Left ventricle myocardium superior (tissue), 1 donor: ENCODE data around the gene PAQR6. TPM values are rescaled to one million over a fixed set of nuclear protein-coding genes. Genes with fewer than 3 reads are reported as not detected.
"Not testable (repeated sequence)": the region's sequence is repeated elsewhere in the genome, so short reads cannot be mapped to it uniquely, and the experiment has no call there.

Experiments
- ATAC-seq: fragments of 200-7000 bp; cut with Tn5 transposase; one replicate; pipeline ENCODE4 v1.9.1; 2020; ENCODE audit warnings: mild to moderate bottlenecking, moderate library complexity
- DNase-seq: peaks from one replicate; pipeline ENCODE4 v3.0.0-alpha.2; 2020
- intact Hi-C: fragments of 100-400 bp; cut with micrococcal nuclease; formaldehyde crosslinking; loops from one replicate; pipeline ENCODE4 v1.11.0; 2022
- total RNA-seq: library from RNA; stranded (reverse); fragmentation: NEBNext Ultra II Directional; extraction: Animal tissue kit (Norgen Biotek cat#: 25700); gene quantifications from one replicate; pipeline ENCODE4 v1.2.1, GENCODE V29; 2021
- donor health status: DM: no; HTN: yes; CAD: no; lungs with severe emphysema.

PAQR6 gene
- total RNA-seq, 1 donor from 2014 or later: 0.32 TPM

GRCh38 chr1:156238248-156238647 lies 9.6 kb downstream of the PAQR6 start:
- intact Hi-C loops: no loop called here
- DNase-seq (no peak), ATAC-seq (no peak)

GRCh38 chr1:156236164-156236563 lies 11.7 kb downstream of the PAQR6 start:
- DNase-seq (no peak), ATAC-seq (no peak)
- intact Hi-C loops: no loop called here

GRCh38 chr1:156233426-156234127 lies 14.3 kb downstream of the PAQR6 start:
- intact Hi-C loops: no loop called here
- ATAC-seq (no peak), DNase-seq (no peak)

- DNase-seq (peak; percentile 17), ATAC-seq (no peak)
- intact Hi-C loops: no loop called here
These were observed 15.5 kb downstream of the PAQR6 start for GRCh38 chr1:156232201-156232894.

GRCh38 chr1:156230473-156230837 lies 17.4 kb downstream of the PAQR6 start:
- no peak for ATAC-seq
- intact Hi-C loops: no loop called here
- DNase-seq: no peak

- no peak for ATAC-seq
- peak; percentile 20 for DNase-seq
- intact Hi-C loops: loop anchor here (10.0 kb wide), 1 partner anchor 85 kb away; no protein-coding TSS in a partner anchor
These were observed 17.9 kb downstream of the PAQR6 start for GRCh38 chr1:156229809-156230472.

GRCh38 chr1:156228501-156228900 lies 19.4 kb downstream of the PAQR6 start:
- ATAC-seq (no peak), DNase-seq (peak; percentile 15)
- intact Hi-C loops: loop anchor here (10.0 kb wide), 1 partner anchor 84 kb away; no protein-coding TSS in a partner anchor

- no peak for ATAC-seq
- intact Hi-C loops: loop anchor here (10.0 kb wide), 1 partner anchor 82 kb away; no protein-coding TSS in a partner anchor
- peak; percentile 2 for DNase-seq
These were observed 21.1 kb downstream of the PAQR6 start for GRCh38 chr1:156226782-156227181.

- DNase-seq (no peak), ATAC-seq (no peak)
- intact Hi-C loops: loop anchor here (10.0 kb wide), 1 partner anchor 81 kb away; no protein-coding TSS in a partner anchor
These were observed 21.7 kb downstream of the PAQR6 start for GRCh38 chr1:156226116-156226538.

GRCh38 chr1:156225677-156226014 lies 22.2 kb downstream of the PAQR6 start:
- ATAC-seq (no peak), DNase-seq (no peak)
- intact Hi-C loops: loop anchor here (10.0 kb wide), 1 partner anchor 81 kb away; no protein-coding TSS in a partner anchor

- intact Hi-C loops: loop anchor here (10.0 kb wide), 1 partner anchor 77 kb away; no protein-coding TSS in a partner anchor
These were observed 25.7 kb downstream of the PAQR6 start for GRCh38 chr1:156221986-156222692.

GRCh38 chr1:156220226-156220625 lies 27.6 kb downstream of the PAQR6 start:
- no peak for ATAC-seq
- peak; percentile 7 for DNase-seq
- intact Hi-C loops: loop anchor here (10.0 kb wide), 1 partner anchor 75 kb away; no protein-coding TSS in a partner anchor

More at GRCh38 chr1:156221986-156222692, 25.7 kb downstream of the PAQR6 start:
- ATAC-seq: no peak
- DNase-seq: peak; percentile 17

GRCh38 chr1:156217871-156218270 lies 30.0 kb downstream of the PAQR6 start:
- ATAC-seq: no peak
- intact Hi-C loops: no loop called here
- DNase-seq: no peak

- DNase-seq: peak; percentile 21
- intact Hi-C loops, ATAC-seq: not testable (repeated sequence)
These were observed 31.3 kb downstream of the PAQR6 start for GRCh38 chr1:156216361-156217086.

- DNase-seq: peak; percentile 17
- ATAC-seq: no peak
- intact Hi-C loops: no loop called here
These were observed 33.7 kb downstream of the PAQR6 start for GRCh38 chr1:156214024-156214748.

- no peak for ATAC-seq
- DNase-seq: no peak
- intact Hi-C loops: no loop called here
These were observed 34.3 kb downstream of the PAQR6 start for GRCh38 chr1:156213644-156213966.

- DNase-seq (peak; percentile 98), ATAC-seq (peak; percentile 98)
- intact Hi-C loops: no loop called here
These were observed 34.8 kb downstream of the PAQR6 start, which contains the start of gene PMF1 for GRCh38 chr1:156212833-156213643. PMF1 (plus strand) TSS chr1:156213007; CDS start chr1:156213016, 9 bp downstream.
